Heart left ventricle (tissue), 13 donors: Measurements from ENCODE around the gene LRPAP1.
"Not testable (repeated sequence)": the region's sequence is repeated elsewhere in the genome, so short reads cannot be mapped to it uniquely, and the experiment has no call there.

Experiments used
- CTCF ChIP-seq, 12 donors: fragments of 200-600 bp; sonication (generic) in 4 of 12; IDR thresholded peaks; one replicate each; pipeline versions ENCODE4 v1.5.0 to v1.8.0; 2018 to 2022; ENCODE audit warnings: antibody characterized with exemption in 12 of 12, mild to moderate bottlenecking in 5 of 12
- POLR2A ChIP-seq, 2 donors: fragments of 450-650 bp; IDR thresholded peaks; one replicate each; pipeline ENCODE4 v1.6.1; 2017; ENCODE audit warnings: antibody characterized with exemption in 2 of 2, mild to moderate bottlenecking in 2 of 2, moderate library complexity in 2 of 2
- donor health status: ischemic (EF 13 %, LVEDD 7.1; RV severe dilation, severe dysfunction).
- donor health status: DM: no; HTN: yes; CAD: no.
- donor health status: DM: no; HTN: no; CAD: no.
- donor health status: ischemic (EF 25% LVEDD 6.9; RV normal size, moderate dysfunction).
- donor health status: ischemic (EF 25% LVEDD 5.7; RV mildly dilated, moderate dysfunction).
- donor health status: ischemic (EF 35%, LVEDD 5.7; RV mildly dilated, moderate dysfunction).
- donor health status: nonischemic (EF 11% LVEDD 7.7; RV severe dilation, severe dysfunction).
- donor health status: DM: yes; HTN: yes; CAD: no.
- donor health status: PGD.
- donor health status: ischemic (EF 29% LVEDD 5.4; RV normal size, mild dysfunction).
- donor health status: nonischemic (EF 23%, LVEDD 6.1; RV moderate dilation, normal function).

GRCh38 chr4:3551366-3551765, 19.1 kb upstream of the LRPAP1 start:
- TF ChIP-seq CTCF, POLR2A (IDR thresholded peaks at IDR 0.05): not testable (repeated sequence)
